ENCODE measurements around the gene FADS1. TPM values are rescaled to one million over a fixed set of nuclear protein-coding genes. Genes with fewer than 3 reads are reported as not detected.

The FADS1 gene
- total RNA-seq, 1 donor from 2014 or later, result 24.1 TPM

- Histone ChIP-seq H3K27me3 (ENCODE audit: low read depth) (no peaks in the 10 kb centered on the region), H3K4me3 (no peak overlapping the region), H3K36me3 (peaks cover 4% of the 10 kb centered on the region), H3K9me3 (replicated peaks) (no peaks in the 10 kb centered on the region), H3K4me1 (peaks cover 29% of the 10 kb centered on the region), H3K27ac (replicated peaks) (peak overlapping the region; percentile 81)
- TF ChIP-seq CTCF (IDR thresholded peaks at IDR 0.05; ENCODE audit: borderline replicate concordance), result no peak
- intact Hi-C loops (cut with micrococcal nuclease), result no loop called here
- DNase-seq, result no peak
Measured at GRCh38 chr11:61862714-61863547, 46.1 kb upstream of the FADS1 start.

- Histone ChIP-seq H3K27me3 (ENCODE audit: low read depth) (no peaks in the 10 kb centered on the region), H3K27ac (replicated peaks) (peak overlapping the region; percentile 81), H3K4me1 (peaks cover 29% of the 10 kb centered on the region), H3K36me3 (peaks cover 11% of the 10 kb centered on the region), H3K4me3 (no peak overlapping the region), H3K9me3 (replicated peaks) (no peaks in the 10 kb centered on the region)
- peak; percentile 58 for DNase-seq
- no peak for TF ChIP-seq CTCF (IDR thresholded peaks at IDR 0.05; ENCODE audit: borderline replicate concordance)
- intact Hi-C loops (cut with micrococcal nuclease), result no loop called here
Measured at GRCh38 chr11:61861634-61862033, 44.8 kb upstream of the FADS1 start.

- intact Hi-C loops (cut with micrococcal nuclease), result no loop called here
- Histone ChIP-seq H3K4me3 (no peak overlapping the region), H3K36me3 (peaks cover 11% of the 10 kb centered on the region), H3K9me3 (replicated peaks) (no peaks in the 10 kb centered on the region), H3K4me1 (peaks cover 29% of the 10 kb centered on the region), H3K27me3 (ENCODE audit: low read depth) (no peaks in the 10 kb centered on the region), H3K27ac (replicated peaks) (peak overlapping the region; percentile 81)
- peak; percentile 82 for DNase-seq
- no peak for TF ChIP-seq CTCF (IDR thresholded peaks at IDR 0.05; ENCODE audit: borderline replicate concordance)
Measured at GRCh38 chr11:61860054-61860903, 43.5 kb upstream of the FADS1 start.

GRCh38 chr11:61855939-61856680 is 39.3 kb upstream of the FADS1 start:
- intact Hi-C loops (cut with micrococcal nuclease), result no loop called here
- H3K4me1 ChIP-seq, result peaks cover 42% of the 10 kb centered on the region
- no peak overlapping the region for H3K27ac ChIP-seq (replicated peaks)
- H3K36me3 ChIP-seq, result peaks cover 7% of the 10 kb centered on the region
- no peaks in the 10 kb centered on the region for H3K9me3 ChIP-seq (replicated peaks)
- no peak overlapping the region for H3K4me3 ChIP-seq
- DNase-seq, result no peak
- no peaks in the 10 kb centered on the region for H3K27me3 ChIP-seq (ENCODE audit: low read depth)
- no peak for TF ChIP-seq CTCF (IDR thresholded peaks at IDR 0.05; ENCODE audit: borderline replicate concordance)

All from left ventricle myocardium inferior (tissue), 1 donor.